DND-41 (cell line): ENCODE data around the gene PGM1.

Experiments used
- ATAC-seq: fragments of 200-7000 bp; cut with Tn5 transposase; 3 replicates; pipeline ENCODE4 v1.9.1; 2021; ENCODE audit warnings: low read depth; ENCODE audit not compliant: insufficient read depth
- DNase-seq: peaks from one replicate; pipeline ENCODE4 v3.0.0-alpha.2; 2020
- H2AFZ ChIP-seq: 2 replicates; pipeline ENCODE4 v1.6.0; 2012; ENCODE audit warnings: low read depth, low read length
- H3K27ac ChIP-seq: 2 replicates; pipeline ENCODE4 v1.5.1; 2012; ENCODE audit warnings: low read length, inconsistent platforms
- H3K27me3 ChIP-seq: fragments of 200-600 bp; sonication (generic); 2 replicates; pipeline ENCODE4 v1.6.0; 2012; ENCODE audit warnings: low read length, mild to moderate bottlenecking, inconsistent platforms; ENCODE audit not compliant: insufficient read depth, poor library complexity
- H3K36me3 ChIP-seq: 2 replicates; pipeline ENCODE4 v1.5.1; 2012; ENCODE audit warnings: low read length, inconsistent platforms; ENCODE audit not compliant: insufficient read depth
- H3K4me1 ChIP-seq: 2 replicates; pipeline ENCODE4 v1.5.1; 2012; ENCODE audit warnings: mild to moderate bottlenecking, low read length; ENCODE audit not compliant: insufficient read depth
- H3K4me2 ChIP-seq: 2 replicates; pipeline ENCODE4 v1.6.0; 2012; ENCODE audit warnings: mild to moderate bottlenecking, moderate library complexity, low read length, inconsistent platforms; ENCODE audit not compliant: insufficient read depth
- H3K4me3 ChIP-seq, 2 experiments: fragments of 200-600 bp in 1 of 2; shearing (Covaris generic) in 1 of 2; 2 replicates each; pipeline ENCODE4 v1.5.1; 2012 to 2016; ENCODE audit warnings: inconsistent platforms in 2 of 2, low read length in 2 of 2, mild to moderate bottlenecking in 2 of 2, low read depth in 1 of 2, moderate library complexity in 1 of 2
- H3K79me2 ChIP-seq: 2 replicates; pipeline ENCODE4 v1.6.0; 2012; ENCODE audit warnings: low read length, inconsistent platforms; ENCODE audit not compliant: insufficient read depth
- H3K9ac ChIP-seq: 2 replicates; pipeline ENCODE4 v1.6.0; 2012; ENCODE audit warnings: low read depth, mild to moderate bottlenecking, inconsistent platforms, low read length, moderate library complexity
- H3K9me3 ChIP-seq: 2 replicates; pipeline ENCODE4 v1.5.1; 2012; ENCODE audit warnings: low read length, moderate library complexity, mild to moderate bottlenecking, inconsistent platforms; ENCODE audit not compliant: insufficient read depth, severe bottlenecking
- H4K20me1 ChIP-seq: 2 replicates; pipeline ENCODE4 v1.6.0; 2012; ENCODE audit warnings: low read length; ENCODE audit not compliant: insufficient read depth
- CTCF ChIP-seq: IDR thresholded peaks from 2 replicates; pipeline ENCODE4 v1.5.1; 2012; ENCODE audit warnings: borderline replicate concordance, low read length, moderate library complexity, mild to moderate bottlenecking; ENCODE audit not compliant: poor library complexity, severe bottlenecking; ENCODE audit errors: extremely low read depth
- EZH2 ChIP-seq: IDR thresholded peaks from 3 replicates; pipeline ENCODE4 v1.6.1; 2012; ENCODE audit warnings: borderline replicate concordance, low read depth, mild to moderate bottlenecking, moderate library complexity, low read length, inconsistent platforms; ENCODE audit not compliant: severe bottlenecking

The PGM1 gene

DNA sequence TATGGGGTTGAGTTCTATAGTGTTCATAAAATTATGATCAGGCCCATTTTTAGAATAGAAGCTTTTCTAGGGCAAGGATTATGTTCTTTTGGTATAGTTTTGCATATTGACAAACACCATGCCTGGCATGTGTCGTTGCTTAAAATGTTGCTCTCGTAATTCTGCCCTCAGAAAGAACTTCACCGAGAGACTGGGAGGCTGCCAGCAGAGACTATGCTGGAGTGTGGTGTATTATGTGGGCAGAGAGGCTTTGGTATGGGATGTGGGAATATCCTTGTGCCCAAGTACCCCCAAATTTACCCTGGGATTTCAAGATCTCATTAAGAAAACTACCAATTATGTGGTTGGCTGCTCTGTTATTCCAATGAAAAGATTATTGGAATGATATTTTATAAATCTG is 27.9 kb downstream of the PGM1 start:
- Histone ChIP-seq H2AFZ (no peak overlapping the region), H3K27me3 (no peaks in the 10 kb centered on the region), H3K9me3 (no peaks in the 10 kb centered on the region), H3K9ac (no peak overlapping the region), H3K4me3 (no peak overlapping the region), H3K79me2 (no peaks in the 10 kb centered on the region), H4K20me1 (peaks cover 5% of the 10 kb centered on the region), H3K4me2 (no peak overlapping the region), H3K27ac (no peak overlapping the region), H3K36me3 (no peaks in the 10 kb centered on the region), H3K4me1 (no peaks in the 10 kb centered on the region)
- TF ChIP-seq CTCF (no peak), EZH2 (no peak)
- DNase-seq: no peak
- no peak for ATAC-seq

DNA sequence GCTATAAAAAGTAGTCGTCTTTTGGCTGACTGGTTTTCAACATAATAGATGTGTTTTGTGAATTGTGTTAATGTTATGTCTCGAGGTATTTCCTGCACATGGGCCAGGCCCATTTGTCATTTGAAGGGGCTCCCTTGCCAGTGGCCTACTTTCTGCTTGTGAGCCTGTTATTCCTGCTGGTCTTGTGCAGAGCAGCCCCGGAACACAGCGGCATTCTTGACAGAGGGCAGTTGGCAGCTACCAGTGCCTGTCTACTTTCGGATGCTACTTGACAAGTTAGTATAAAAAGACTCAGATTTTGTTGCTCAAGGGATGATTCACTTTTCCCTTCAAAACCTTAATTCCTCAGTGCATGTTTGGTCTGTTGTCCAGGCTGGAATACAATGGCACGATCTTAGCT is 28.5 kb downstream of the PGM1 start:
- DNase-seq (no peak), ATAC-seq (no peak)
- no peaks in the 10 kb centered on the region for H3K79me2 ChIP-seq
- no peaks in the 10 kb centered on the region for H3K4me1 ChIP-seq
- no peak overlapping the region for H3K9ac ChIP-seq
- no peak overlapping the region for H2AFZ ChIP-seq
- TF ChIP-seq CTCF (no peak), EZH2 (no peak)
- no peaks in the 10 kb centered on the region for H3K9me3 ChIP-seq
- no peaks in the 10 kb centered on the region for H3K36me3 ChIP-seq
- no peak overlapping the region for H3K4me3 ChIP-seq
- peaks cover 5% of the 10 kb centered on the region; the same call in 1 of the 2 replicates for H4K20me1 ChIP-seq
- H3K27ac ChIP-seq: no peak overlapping the region
- H3K4me2 ChIP-seq: no peak overlapping the region
- H3K27me3 ChIP-seq: no peaks in the 10 kb centered on the region

DNA sequence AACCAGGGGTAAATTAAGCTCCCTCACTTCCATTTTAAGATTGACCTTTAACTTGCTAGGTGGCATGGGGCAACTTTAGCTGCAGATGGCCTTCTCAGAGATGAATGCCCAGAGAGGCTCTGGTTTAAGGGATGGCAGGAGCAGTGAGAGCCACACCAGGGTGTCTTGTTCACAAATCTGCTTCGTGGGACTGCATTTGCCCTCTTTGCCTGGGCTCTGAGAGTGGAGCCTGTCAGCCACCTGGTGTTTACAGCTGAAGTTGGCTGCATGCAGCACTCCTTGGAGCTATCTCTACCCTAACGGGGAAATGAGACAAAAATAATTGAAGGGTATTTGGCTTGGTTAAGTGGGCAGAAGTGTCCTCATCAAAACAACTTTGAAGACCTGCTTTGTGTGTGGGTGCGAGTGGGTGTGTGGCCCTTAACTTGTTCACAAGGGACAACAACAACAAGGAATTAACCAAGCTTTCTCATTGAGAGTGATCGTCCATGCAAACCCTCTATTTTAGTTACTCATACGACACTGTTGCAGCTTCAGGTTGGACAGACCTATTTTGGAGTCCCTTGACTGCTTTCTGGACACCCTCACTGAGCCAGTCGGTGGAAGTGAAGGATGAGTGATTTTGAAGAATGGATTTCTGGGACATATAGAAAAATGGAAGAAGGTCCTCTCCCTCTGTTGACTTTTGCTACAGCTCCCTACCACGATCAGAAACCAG is 29.8 kb downstream of the PGM1 start:
- no peak for DNase-seq
- no peak for TF ChIP-seq EZH2
- no peak for TF ChIP-seq CTCF
- no peak overlapping the region for H3K27ac ChIP-seq
- no peak overlapping the region for H3K9ac ChIP-seq
- no peaks in the 10 kb centered on the region for H3K9me3 ChIP-seq
- H3K4me1 ChIP-seq: no peaks in the 10 kb centered on the region
- no peaks in the 10 kb centered on the region for H3K27me3 ChIP-seq
- ATAC-seq: no peak
- H2AFZ ChIP-seq: no peak overlapping the region
- no peaks in the 10 kb centered on the region for H3K36me3 ChIP-seq
- no peaks in the 10 kb centered on the region for H3K79me2 ChIP-seq
- H3K4me3 ChIP-seq: no peak overlapping the region
- 0 out of 2 replicates have a peak, but pooled peaks cover 7% of the 10 kb centered on the region for H4K20me1 ChIP-seq
- H3K4me2 ChIP-seq: no peak overlapping the region
